ENCODE results near the gene CCDC9B. TPM values are rescaled to one million over a fixed set of nuclear protein-coding genes. Genes with fewer than 3 reads are reported as not detected.

Gene CCDC9B
- polyA plus RNA-seq, 2 of the 4 experiments (the other 2 are of a cell fraction) = 1.9 to 23.4 TPM

- POLR2A ChIA-PET = no interaction called here
- Histone ChIP-seq H3K9me3 (no peaks in the 10 kb centered on the region), H3K4me2 (no peak overlapping the region), H3K4me3 (no peak overlapping the region), H3K27ac (no peak overlapping the region), H3K4me1 (peaks cover 7% of the 10 kb centered on the region; the same call in 2 of the 3 replicates)
- FAIRE-seq (no peak), DNase-seq (ENCODE audit: low read depth in 1 of 2, low spot score in 1 of 2) (no peak), ATAC-seq (no peak)
- TF ChIP-seq JUNB (IDR thresholded peaks at IDR 0.05) (no peak), USF2 (IDR thresholded peaks at IDR 0.05) (no peak), ESRRA (IDR thresholded peaks at IDR 0.05; ENCODE audit: borderline replicate concordance, low read length) (no peak), HDAC2 (IDR thresholded peaks at IDR 0.05) (no peak), CBX2 (IDR thresholded peaks at IDR 0.05; ENCODE audit: borderline replicate concordance, low read depth) (no peak), ZNF302 (CRISPR knock-in tag; IDR thresholded peaks at IDR 0.05) (no peak)
- CTCF ChIA-PET = interaction anchor here (0.8 to 7.2 kb wide), 8 partner anchors 10 to 129 kb away, joined by 3 to 55 read pairs (median 11); partner anchors contain the start of genes ANKRD63, INAFM2 and PLCB2
Observed at GRCh38 chr15:40293006-40293405, 47.7 kb downstream of the CCDC9B start.

- POLR2A ChIA-PET = interaction anchor here (1.4 kb wide), 1 partner anchor 47 kb away, joined by 3 read pairs; no protein-coding TSS in a partner anchor
Observed at GRCh38 chr15:40292246-40292645, 48.5 kb downstream of the CCDC9B start.

GRCh38 chr15:40290918-40291574 is 49.7 kb downstream of the CCDC9B start:
- Histone ChIP-seq H3K27ac (peak overlapping the region; percentile 61 to 87; a peak in 5 of 6 replicates), H3K4me1 (peaks cover 11% of the 10 kb centered on the region; the same call in 2 of the 3 replicates), H3K4me3 (peak overlapping the region; percentile 34), H3K9me3 (no peaks in the 10 kb centered on the region), H3K4me2 (peak overlapping the region; percentile 84)
- no peak for TF ChIP-seq KDM5A (IDR thresholded peaks at IDR 0.05)
- TF ChIP-seq CHD2 (IDR thresholded peaks at IDR 0.05; ENCODE audit: low read length, partially characterized antibody) = no peak
- peak; percentile 83 for TF ChIP-seq MAX (IDR thresholded peaks at IDR 0.05)
- TF ChIP-seq HES2 (IDR thresholded peaks at IDR 0.05) = no peak
- TF ChIP-seq HOXB5 (CRISPR knock-in tag; IDR thresholded peaks at IDR 0.05) = no peak
- no peak for TF ChIP-seq FOSL2 (IDR thresholded peaks at IDR 0.05)
- TF ChIP-seq FOSL2 (CRISPR knock-in tag; IDR thresholded peaks at IDR 0.05) = no peak
- no peak for TF ChIP-seq MAFK (IDR thresholded peaks at IDR 0.05; ENCODE audit: partially characterized antibody)
- no peak for TF ChIP-seq HDAC2 (IDR thresholded peaks at IDR 0.05)
- no peak for TF ChIP-seq EP300 (IDR thresholded peaks at IDR 0.05)
- no peak for TF ChIP-seq MYC (IDR thresholded peaks at IDR 0.05; ENCODE audit: borderline replicate concordance, low read length)
- TF ChIP-seq USF2 (IDR thresholded peaks at IDR 0.05) = no peak
- no peak for TF ChIP-seq BCL3 (IDR thresholded peaks at IDR 0.05)
- no peak for TF ChIP-seq PBX3 (IDR thresholded peaks at IDR 0.05)
- TF ChIP-seq HOXB13 (CRISPR knock-in tag; IDR thresholded peaks at IDR 0.05; ENCODE audit: low read depth) = no peak
- no peak for TF ChIP-seq HOXA7 (CRISPR knock-in tag; IDR thresholded peaks at IDR 0.05)
- TF ChIP-seq E2F6 (IDR thresholded peaks at IDR 0.05; ENCODE audit: borderline replicate concordance, low read depth) = peak; percentile 76
- TF ChIP-seq CBX8 (IDR thresholded peaks at IDR 0.05) = no peak
- DNase-seq (ENCODE audit: low read depth in 1 of 2, low spot score in 1 of 2) (peak; percentile 31 to 38), FAIRE-seq (no peak), ATAC-seq (peak; percentile 67 to 82)
- ChIA-PET CTCF (interaction anchor here (0.6 to 7.2 kb wide), 10 partner anchors 9 to 83 kb away, joined by 3 to 55 read pairs (median 18); partner anchors contain the start of genes INAFM2 and PLCB2), POLR2A (interaction anchor here (1.4 kb wide), 1 partner anchor 48 kb away, joined by 3 read pairs; no protein-coding TSS in a partner anchor)
- WGBS (ENCODE audit: missing lambda C conversion rate) = 47% methylated on average over 6 of the region's 68 CpGs

More at GRCh38 chr15:40292246-40292645, 48.5 kb downstream of the CCDC9B start:
- ATAC-seq = no peak
- DNase-seq (ENCODE audit: low read depth in 1 of 2, low spot score in 1 of 2) = no peak
- FAIRE-seq = no peak
- Histone ChIP-seq H3K4me2 (no peak overlapping the region), H3K27ac (no peak overlapping the region), H3K4me1 (peaks cover 11% of the 10 kb centered on the region; the same call in 2 of the 3 replicates), H3K9me3 (no peaks in the 10 kb centered on the region), H3K4me3 (no peak overlapping the region)
- CTCF ChIA-PET = interaction anchor here (0.8 to 7.2 kb wide), 8 partner anchors 10 to 130 kb away, joined by 3 to 55 read pairs (median 18); partner anchors contain the start of genes INAFM2 and PLCB2
- 25% methylated on average over 1 of the region's 3 CpGs for WGBS (ENCODE audit: missing lambda C conversion rate)
- no peak for TF ChIP-seq KDM5A (IDR thresholded peaks at IDR 0.05)
